Endometrial microvascular endothelial cells (primary cell): ENCODE measurements around the gene PTGFRN. TPM values are rescaled to one million over a fixed set of nuclear protein-coding genes. Genes with fewer than 3 reads are reported as not detected.

Experiments used
- in situ Hi-C: cut with HindIII; loops from 2 replicates; pipeline ENCODE4 v1.10.0; 2017; ENCODE audit warnings: low sequenced_read_pairs, low pct_unique_long_range_greater_than_20kb; ENCODE audit errors: inconsistent ontology term
- total RNA-seq: library from RNA; depleted of rRNA; stranded (reverse); fragments of >200 nt; gene quantifications from one replicate; pipeline ENCODE4 v1.2.3, GENCODE V29; 2015; ENCODE audit errors: inconsistent ontology term

PTGFRN gene
- total RNA-seq, 1 donor from 2014 or later: 7.2 TPM

GRCh38 chr1:117009132-117009531, 99.4 kb downstream of the PTGFRN start:
- in situ Hi-C loops: no loop called here

- in situ Hi-C loops: no loop called here
Measured at GRCh38 chr1:117010310-117010969, 100.7 kb downstream of the PTGFRN start.

- in situ Hi-C loops: no loop called here
Measured at GRCh38 chr1:117011334-117011733, 101.6 kb downstream of the PTGFRN start.

GRCh38 chr1:117013309-117013858, 103.7 kb downstream of the PTGFRN start:
- in situ Hi-C loops: no loop called here

GRCh38 chr1:117014209-117014608, 104.5 kb downstream of the PTGFRN start:
- in situ Hi-C loops: no loop called here

- in situ Hi-C loops: no loop called here
Measured at GRCh38 chr1:117015724-117016123, 106.0 kb downstream of the PTGFRN start.

GRCh38 chr1:117017062-117017461, 107.3 kb downstream of the PTGFRN start:
- in situ Hi-C loops: no loop called here

- in situ Hi-C loops: no loop called here
Measured at GRCh38 chr1:117017648-117018047, 107.9 kb downstream of the PTGFRN start.

GRCh38 chr1:117020526-117021156, 110.9 kb downstream of the PTGFRN start:
- in situ Hi-C loops: no loop called here

GRCh38 chr1:117022114-117022513, 112.4 kb downstream of the PTGFRN start:
- in situ Hi-C loops: no loop called here

GRCh38 chr1:117025568-117025967, 115.9 kb downstream of the PTGFRN start:
- in situ Hi-C loops: no loop called here

GRCh38 chr1:117026361-117026760, 116.6 kb downstream of the PTGFRN start:
- in situ Hi-C loops: no loop called here

- in situ Hi-C loops: no loop called here
Measured at GRCh38 chr1:117029685-117030084, 120.0 kb downstream of the PTGFRN start.

GRCh38 chr1:117030271-117030877, 120.7 kb downstream of the PTGFRN start:
- in situ Hi-C loops: no loop called here

- in situ Hi-C loops: no loop called here
Measured at GRCh38 chr1:117032266-117032665, 122.5 kb downstream of the PTGFRN start.

GRCh38 chr1:117032681-117033539, 123.2 kb downstream of the PTGFRN start:
- in situ Hi-C loops: no loop called here

- in situ Hi-C loops: no loop called here
Measured at GRCh38 chr1:117033772-117034171, 124.1 kb downstream of the PTGFRN start.

GRCh38 chr1:117034791-117035290, 125.1 kb downstream of the PTGFRN start:
- in situ Hi-C loops: no loop called here

- in situ Hi-C loops: no loop called here
Measured at GRCh38 chr1:117036018-117036461, 126.3 kb downstream of the PTGFRN start.
